Measurements from ENCODE around the gene BCAP31. TPM values are rescaled to one million over a fixed set of nuclear protein-coding genes. Genes with fewer than 3 reads are reported as not detected.
"Not testable (repeated sequence)": the region's sequence is repeated elsewhere in the genome, so short reads cannot be mapped to it uniquely, and the experiment has no call there.

BCAP31 gene
- total and polyA plus RNA-seq, 2 of the 13 experiments (the other 11 are each of a cell fraction or from before 2014, with no cell fraction given): 139 to 178 TPM

DNA sequence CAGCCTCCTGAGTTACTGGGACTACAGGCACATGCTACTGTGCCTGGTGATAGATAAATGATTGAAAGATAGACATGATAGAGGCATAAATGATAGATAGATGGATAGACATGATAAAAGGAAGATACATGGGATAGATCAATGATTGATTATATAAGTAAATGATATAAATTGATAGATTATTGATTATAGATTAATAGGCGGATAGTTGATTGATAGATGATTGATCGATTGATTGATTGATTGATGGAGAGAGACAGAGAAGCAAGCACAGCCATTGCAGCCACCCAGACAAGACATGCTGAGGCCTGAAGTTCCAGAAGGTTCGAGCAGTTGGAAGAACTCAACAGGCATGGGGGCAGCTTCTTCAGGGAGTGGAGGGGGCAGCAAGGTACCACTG is 22.2 kb upstream of the BCAP31 start:
- no TSS peak for BruUV-seq (replicated peaks)
- H3K9ac ChIP-seq (ENCODE audit: insufficient read depth, low read depth, low read length): no peak overlapping the region
- DNase-seq (ENCODE audit: low spot score) (no peak), ATAC-seq (no peak), FAIRE-seq (no peak)
- peaks cover 13% of the 10 kb centered on the region for H3K4me1 ChIP-seq (ENCODE audit: insufficient read depth, low read length)
- no peak overlapping the region for H3K27ac ChIP-seq (ENCODE audit: extremely low read length, insufficient read depth, low read length)
- H3K79me2 ChIP-seq (ENCODE audit: insufficient read depth, low read length): no peaks in the 10 kb centered on the region
- H3K27me3 ChIP-seq (ENCODE audit: control insufficient read depth in 1 of 2, insufficient read depth in 2 of 2, low read length in 2 of 2): no peaks in the 10 kb centered on the region
- H3K9me3 ChIP-seq (ENCODE audit: low read length): no peaks in the 10 kb centered on the region
- no peak overlapping the region for H3K4me2 ChIP-seq (ENCODE audit: low read depth, low read length)
- H2AFZ ChIP-seq (ENCODE audit: low read length): no peak overlapping the region
- no peak for TF ChIP-seq MED1 (CRISPR knock-in tag; IDR thresholded peaks at IDR 0.05)
- peak; percentile 71 for TF ChIP-seq KAT2B (IDR thresholded peaks at IDR 0.05; ENCODE audit: borderline replicate concordance, low read depth, low read length)
- no peaks in the 10 kb centered on the region for H3K36me3 ChIP-seq (replicated peaks in 1 of 2; ENCODE audit: control insufficient read depth in 1 of 2, insufficient read depth in 2 of 2, low read length in 2 of 2)
- POLR2A ChIA-PET: no interaction called here
- in situ Hi-C loops (cut with HindIII; ENCODE audit: extremely low pct_ligation_motif_present, low pct_unique_long_range_greater_than_20kb): no loop called here
- no peaks in the 10 kb centered on the region for H4K20me1 ChIP-seq (ENCODE audit: insufficient read depth, low read length)
- WGBS (ENCODE audit: low lambda C conversion rate): 34% methylated on average over 3 of the region's 3 CpGs
- CTCF ChIA-PET (ENCODE audit: low intra/inter-chr PET ratio, low total read pairs): no interaction called here
- no peak overlapping the region for H3K4me3 ChIP-seq (replicated peaks in 1 of 3; ENCODE audit: insufficient read depth in 1 of 3, low read depth in 2 of 3, low read length in 3 of 3)
- intact Hi-C loops (cut with micrococcal nuclease; ENCODE audit: unreplicated experiment): no loop called here

DNA sequence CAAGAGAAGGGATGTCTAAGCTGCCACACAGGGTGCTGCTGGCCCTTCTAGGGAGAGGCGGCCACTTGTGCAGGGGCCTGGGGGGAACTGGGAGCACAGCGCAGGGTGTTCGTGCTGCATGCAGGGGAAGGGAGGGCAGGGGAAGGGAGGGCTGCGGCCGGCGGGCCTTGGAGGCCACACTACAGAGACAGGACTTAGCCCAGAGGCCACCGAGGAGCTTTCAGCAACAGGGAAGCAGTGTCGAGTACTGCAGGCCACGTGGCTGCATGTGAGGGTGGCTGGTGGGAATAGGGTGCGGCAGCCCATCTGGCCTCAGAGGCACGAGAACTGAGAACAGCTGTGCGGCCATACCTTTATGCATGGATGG is 20.9 kb upstream of the BCAP31 start:
- CTCF ChIA-PET (ENCODE audit: low intra/inter-chr PET ratio, low total read pairs); H3K4me2 ChIP-seq (ENCODE audit: low read depth, low read length); ATAC-seq; H3K27me3 ChIP-seq (ENCODE audit: control insufficient read depth in 1 of 2, insufficient read depth in 2 of 2, low read length in 2 of 2); H3K9me3 ChIP-seq (ENCODE audit: low read length); in situ Hi-C loops (cut with HindIII; ENCODE audit: extremely low pct_ligation_motif_present, low pct_unique_long_range_greater_than_20kb); H3K36me3 ChIP-seq (replicated peaks in 1 of 2; ENCODE audit: control insufficient read depth in 1 of 2, insufficient read depth in 2 of 2, low read length in 2 of 2); H3K4me1 ChIP-seq (ENCODE audit: insufficient read depth, low read length); POLR2A ChIA-PET; H3K9ac ChIP-seq (ENCODE audit: insufficient read depth, low read depth, low read length); H3K4me3 ChIP-seq (replicated peaks in 1 of 3; ENCODE audit: insufficient read depth in 1 of 3, low read depth in 2 of 3, low read length in 3 of 3); FAIRE-seq; H2AFZ ChIP-seq (ENCODE audit: low read length); H3K27ac ChIP-seq (ENCODE audit: extremely low read length, insufficient read depth, low read length); BruUV-seq (replicated peaks); intact Hi-C loops (cut with micrococcal nuclease; ENCODE audit: unreplicated experiment); DNase-seq (ENCODE audit: low spot score); H4K20me1 ChIP-seq (ENCODE audit: insufficient read depth, low read length); H3K79me2 ChIP-seq (ENCODE audit: insufficient read depth, low read length): not testable (repeated sequence)
- TF ChIP-seq, protein P1, sequence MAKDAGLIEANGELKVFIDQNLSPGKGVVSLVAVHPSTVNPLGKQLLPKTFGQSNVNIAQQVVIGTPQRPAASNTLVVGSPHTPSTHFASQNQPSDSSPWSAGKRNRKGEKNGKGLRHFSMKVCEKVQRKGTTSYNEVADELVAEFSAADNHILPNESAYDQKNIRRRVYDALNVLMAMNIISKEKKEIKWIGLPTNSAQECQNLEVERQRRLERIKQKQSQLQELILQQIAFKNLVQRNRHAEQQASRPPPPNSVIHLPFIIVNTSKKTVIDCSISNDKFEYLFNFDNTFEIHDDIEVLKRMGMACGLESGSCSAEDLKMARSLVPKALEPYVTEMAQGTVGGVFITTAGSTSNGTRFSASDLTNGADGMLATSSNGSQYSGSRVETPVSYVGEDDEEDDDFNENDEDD (CRISPR knock-in tag; IDR thresholded peaks at IDR 0.05; ENCODE audit: borderline replicate concordance): peak; percentile 24; the same call in 1 of the 2 replicates
- TF ChIP-seq, protein P2, sequence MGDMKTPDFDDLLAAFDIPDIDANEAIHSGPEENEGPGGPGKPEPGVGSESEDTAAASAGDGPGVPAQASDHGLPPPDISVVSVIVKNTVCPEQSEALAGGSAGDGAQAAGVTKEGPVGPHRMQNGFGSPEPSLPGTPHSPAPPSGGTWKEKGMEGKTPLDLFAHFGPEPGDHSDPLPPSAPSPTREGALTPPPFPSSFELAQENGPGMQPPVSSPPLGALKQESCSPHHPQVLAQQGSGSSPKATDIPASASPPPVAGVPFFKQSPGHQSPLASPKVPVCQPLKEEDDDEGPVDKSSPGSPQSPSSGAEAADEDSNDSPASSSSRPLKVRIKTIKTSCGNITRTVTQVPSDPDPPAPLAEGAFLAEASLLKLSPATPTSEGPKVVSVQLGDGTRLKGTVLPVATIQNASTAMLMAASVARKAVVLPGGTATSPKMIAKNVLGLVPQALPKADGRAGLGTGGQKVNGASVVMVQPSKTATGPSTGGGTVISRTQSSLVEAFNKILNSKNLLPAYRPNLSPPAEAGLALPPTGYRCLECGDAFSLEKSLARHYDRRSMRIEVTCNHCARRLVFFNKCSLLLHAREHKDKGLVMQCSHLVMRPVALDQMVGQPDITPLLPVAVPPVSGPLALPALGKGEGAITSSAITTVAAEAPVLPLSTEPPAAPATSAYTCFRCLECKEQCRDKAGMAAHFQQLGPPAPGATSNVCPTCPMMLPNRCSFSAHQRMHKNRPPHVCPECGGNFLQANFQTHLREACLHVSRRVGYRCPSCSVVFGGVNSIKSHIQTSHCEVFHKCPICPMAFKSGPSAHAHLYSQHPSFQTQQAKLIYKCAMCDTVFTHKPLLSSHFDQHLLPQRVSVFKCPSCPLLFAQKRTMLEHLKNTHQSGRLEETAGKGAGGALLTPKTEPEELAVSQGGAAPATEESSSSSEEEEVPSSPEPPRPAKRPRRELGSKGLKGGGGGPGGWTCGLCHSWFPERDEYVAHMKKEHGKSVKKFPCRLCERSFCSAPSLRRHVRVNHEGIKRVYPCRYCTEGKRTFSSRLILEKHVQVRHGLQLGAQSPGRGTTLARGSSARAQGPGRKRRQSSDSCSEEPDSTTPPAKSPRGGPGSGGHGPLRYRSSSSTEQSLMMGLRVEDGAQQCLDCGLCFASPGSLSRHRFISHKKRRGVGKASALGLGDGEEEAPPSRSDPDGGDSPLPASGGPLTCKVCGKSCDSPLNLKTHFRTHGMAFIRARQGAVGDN (CRISPR knock-in tag; IDR thresholded peaks at IDR 0.05): peak; percentile 57
- TF ChIP-seq AGO1 (IDR thresholded peaks at IDR 0.05; ENCODE audit: low read depth, low read length, poor library complexity, severe bottlenecking): peak; percentile 81
- peak; percentile 50; the same call in 1 of the 2 replicates for TF ChIP-seq ZSCAN25 (CRISPR knock-in tag; IDR thresholded peaks at IDR 0.05)
- peak; percentile 36; the same call in 1 of the 2 replicates for TF ChIP-seq KDM2A (CRISPR knock-in tag; IDR thresholded peaks at IDR 0.05; ENCODE audit: borderline replicate concordance, low read depth)
- TF ChIP-seq POLR2G (IDR thresholded peaks at IDR 0.05; ENCODE audit: low read depth, low read length): peak; percentile 31; the same call in 1 of the 2 replicates
- WGBS (ENCODE audit: low lambda C conversion rate): no CpG with 5 or more reads among the region's 12 CpGs

Data from HepG2 (cell line).